A673 (cell line): Measurements from ENCODE around the gene RAB27A.

Experiments
- CTCF ChIP-seq: fragments of 300-800, 200-600 bp; sonication (generic); conservative IDR thresholded peaks from 2 replicates; pipeline ENCODE4 v1.5.1; 2017; ENCODE audit warnings: low read depth, mild to moderate bottlenecking, antibody characterized with exemption, low read length, moderate library complexity, mixed read lengths
- EZH2 ChIP-seq: fragments of 200-600 bp; sonication (generic); IDR thresholded peaks from 2 replicates; pipeline ENCODE4 v1.6.1; 2017; ENCODE audit warnings: borderline replicate concordance, low read depth, mild to moderate bottlenecking, mixed read lengths, antibody characterized with exemption, low read length; ENCODE audit not compliant: poor library complexity, severe bottlenecking

- TF ChIP-seq EZH2 (no peak), CTCF (no peak)
Measured at GRCh38 chr15:55288006-55288717, 1.5 kb downstream of the RAB27A start.
